ENCODE measurements around the gene ARHGDIG.

GRCh38 chr16:262121-262745 is 18.2 kb upstream of the ARHGDIG start:
- TF ChIP-seq EZH2 (IDR thresholded peaks at IDR 0.05; ENCODE audit: borderline replicate concordance, low read depth, low read length, poor library complexity, severe bottlenecking) = no peak
- TF ChIP-seq CTCF (conservative IDR thresholded peaks at IDR 0.05; ENCODE audit: low read depth, low read length) = no peak

Measured in A673 (cell line).